Coronary artery (tissue), 2 donors: ENCODE results near the gene NCKAP5.

Experiments
- DNase-seq: peaks from one replicate; pipeline ENCODE4 v3.0.0-alpha.2; 2017; ENCODE audit warnings: low spot score
- H3K27ac ChIP-seq, 2 donors: fragments of 200-600 bp; sonication (generic); one replicate each; pipeline ENCODE4 v1.5.1; 2016 to 2019
- H3K4me3 ChIP-seq: fragments of 200-600 bp; sonication (generic); 2 replicates; pipeline ENCODE4 v1.5.1; 2016; ENCODE audit warnings: mild to moderate bottlenecking, moderate library complexity
- TF ChIP-seq, protein P1 (sequence below): fragments of 200-600 bp; sonication (generic); IDR thresholded peaks from one replicate; pipeline ENCODE4 v1.5.1; 2019; ENCODE audit warnings: antibody characterized with exemption

NCKAP5 gene

DNA sequence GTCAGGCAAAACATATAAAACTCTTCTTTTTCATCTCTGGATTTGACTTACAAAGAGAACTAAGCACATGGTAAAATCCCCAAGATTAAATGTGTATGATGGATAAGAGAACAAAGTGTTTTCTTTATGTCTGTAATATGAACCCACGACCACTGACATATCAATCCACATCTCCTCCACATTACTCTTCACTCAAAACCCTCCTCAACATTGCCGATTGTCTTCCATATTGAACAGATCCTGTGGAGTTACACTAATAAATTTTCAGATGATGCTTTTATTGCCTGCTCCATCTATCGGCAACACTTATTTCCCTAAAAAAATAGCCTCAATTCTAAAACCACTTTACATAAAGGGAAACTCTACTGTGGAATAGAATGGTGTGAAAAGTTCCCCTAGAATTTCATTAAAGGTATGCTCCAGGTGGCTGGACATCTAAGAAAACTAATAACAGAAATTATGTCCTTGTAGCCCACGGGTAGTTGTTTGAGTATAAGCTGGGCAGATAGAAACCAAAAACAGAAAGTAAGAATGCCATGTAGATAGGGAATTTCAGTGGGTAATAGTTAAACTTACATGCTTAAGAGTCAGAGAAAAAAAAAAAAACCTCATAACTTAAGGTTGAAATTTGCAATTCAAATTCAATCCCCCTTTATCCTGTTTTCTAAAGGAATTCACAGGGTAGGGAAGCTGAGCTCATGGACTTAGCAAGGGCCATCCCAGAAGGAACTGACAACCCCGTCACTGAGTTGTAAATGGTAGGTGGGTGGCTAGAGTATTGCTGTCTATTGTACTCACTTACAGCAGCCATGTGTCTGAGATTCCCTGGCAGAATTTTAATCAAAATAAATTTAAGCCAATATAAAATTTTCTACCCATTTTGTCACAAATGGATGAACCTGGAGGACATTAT is 592.8 kb downstream of the NCKAP5 start:
- TF ChIP-seq, protein P1, sequence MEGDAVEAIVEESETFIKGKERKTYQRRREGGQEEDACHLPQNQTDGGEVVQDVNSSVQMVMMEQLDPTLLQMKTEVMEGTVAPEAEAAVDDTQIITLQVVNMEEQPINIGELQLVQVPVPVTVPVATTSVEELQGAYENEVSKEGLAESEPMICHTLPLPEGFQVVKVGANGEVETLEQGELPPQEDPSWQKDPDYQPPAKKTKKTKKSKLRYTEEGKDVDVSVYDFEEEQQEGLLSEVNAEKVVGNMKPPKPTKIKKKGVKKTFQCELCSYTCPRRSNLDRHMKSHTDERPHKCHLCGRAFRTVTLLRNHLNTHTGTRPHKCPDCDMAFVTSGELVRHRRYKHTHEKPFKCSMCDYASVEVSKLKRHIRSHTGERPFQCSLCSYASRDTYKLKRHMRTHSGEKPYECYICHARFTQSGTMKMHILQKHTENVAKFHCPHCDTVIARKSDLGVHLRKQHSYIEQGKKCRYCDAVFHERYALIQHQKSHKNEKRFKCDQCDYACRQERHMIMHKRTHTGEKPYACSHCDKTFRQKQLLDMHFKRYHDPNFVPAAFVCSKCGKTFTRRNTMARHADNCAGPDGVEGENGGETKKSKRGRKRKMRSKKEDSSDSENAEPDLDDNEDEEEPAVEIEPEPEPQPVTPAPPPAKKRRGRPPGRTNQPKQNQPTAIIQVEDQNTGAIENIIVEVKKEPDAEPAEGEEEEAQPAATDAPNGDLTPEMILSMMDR, result no peak
- Histone ChIP-seq H3K27ac (no peak overlapping the region), H3K4me3 (no peak overlapping the region)
- no peak for DNase-seq

DNA sequence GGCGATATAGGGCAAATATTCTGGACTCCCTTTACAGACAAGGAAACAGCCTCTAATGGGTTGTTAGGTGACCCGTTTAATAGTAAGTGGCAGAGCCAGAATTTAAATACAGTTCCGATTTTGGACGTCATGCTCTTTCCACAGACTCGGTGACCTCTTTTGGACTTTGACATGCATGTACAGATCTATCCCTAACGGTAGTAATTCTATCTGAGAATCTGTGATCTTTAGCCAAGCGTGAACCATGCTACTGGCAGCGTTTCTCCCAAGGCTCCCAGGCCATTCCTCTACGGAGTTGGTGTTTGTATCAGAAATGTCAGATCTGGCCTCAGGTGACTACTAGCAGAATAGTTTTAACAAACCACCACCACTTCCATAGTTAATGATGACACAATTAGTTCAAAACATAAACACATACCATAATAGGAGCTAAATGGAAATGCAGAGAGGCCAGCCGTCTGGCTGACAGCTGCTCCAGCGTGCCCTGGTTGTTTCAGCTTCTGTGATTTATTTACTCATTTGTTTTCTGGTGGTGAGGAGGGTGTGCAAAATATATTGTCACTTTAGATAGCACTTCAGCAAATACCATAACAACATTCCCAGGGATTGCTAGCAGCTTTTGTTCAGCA is 593.7 kb downstream of the NCKAP5 start:
- DNase-seq, result no peak
- Histone ChIP-seq H3K27ac (no peak overlapping the region), H3K4me3 (no peak overlapping the region)
- TF ChIP-seq, protein P1, result no peak

DNA sequence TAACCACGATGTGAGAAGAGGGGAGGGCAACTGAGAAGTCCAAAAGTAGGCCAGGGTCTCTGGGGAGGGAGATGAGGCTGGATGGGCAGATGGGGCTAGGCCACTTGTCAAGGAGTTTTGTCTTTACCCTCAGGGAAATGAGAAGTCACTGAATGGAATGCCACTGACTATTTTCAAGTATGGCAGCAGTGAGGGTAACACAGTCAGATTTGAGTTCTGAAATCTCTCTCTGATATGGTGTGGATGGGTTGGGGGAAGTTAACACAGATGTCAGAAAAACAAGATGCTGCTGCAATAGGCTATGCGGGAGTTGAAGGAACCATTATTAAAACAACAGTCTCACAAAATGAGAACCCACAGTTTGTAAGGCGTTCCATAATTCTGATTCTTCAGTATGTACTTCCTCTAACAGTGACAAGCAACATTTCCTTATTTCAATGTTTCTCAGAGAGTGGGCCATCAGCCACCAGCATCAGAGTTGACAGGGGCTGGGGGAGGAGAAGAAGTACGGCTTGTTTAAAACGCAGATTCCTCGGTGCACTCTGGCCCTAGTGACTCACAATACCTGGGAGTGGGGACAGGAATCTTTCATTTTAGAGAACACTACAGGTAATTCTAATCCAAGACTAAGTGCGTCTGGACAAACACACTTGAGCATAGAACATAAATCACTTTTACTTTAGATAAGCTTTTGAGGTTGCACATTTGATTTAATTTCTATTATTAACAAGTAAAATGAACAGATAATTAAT is 596.8 kb downstream of the NCKAP5 start:
- H3K4me3 ChIP-seq, result no peak overlapping the region
- no peak for DNase-seq

DNA sequence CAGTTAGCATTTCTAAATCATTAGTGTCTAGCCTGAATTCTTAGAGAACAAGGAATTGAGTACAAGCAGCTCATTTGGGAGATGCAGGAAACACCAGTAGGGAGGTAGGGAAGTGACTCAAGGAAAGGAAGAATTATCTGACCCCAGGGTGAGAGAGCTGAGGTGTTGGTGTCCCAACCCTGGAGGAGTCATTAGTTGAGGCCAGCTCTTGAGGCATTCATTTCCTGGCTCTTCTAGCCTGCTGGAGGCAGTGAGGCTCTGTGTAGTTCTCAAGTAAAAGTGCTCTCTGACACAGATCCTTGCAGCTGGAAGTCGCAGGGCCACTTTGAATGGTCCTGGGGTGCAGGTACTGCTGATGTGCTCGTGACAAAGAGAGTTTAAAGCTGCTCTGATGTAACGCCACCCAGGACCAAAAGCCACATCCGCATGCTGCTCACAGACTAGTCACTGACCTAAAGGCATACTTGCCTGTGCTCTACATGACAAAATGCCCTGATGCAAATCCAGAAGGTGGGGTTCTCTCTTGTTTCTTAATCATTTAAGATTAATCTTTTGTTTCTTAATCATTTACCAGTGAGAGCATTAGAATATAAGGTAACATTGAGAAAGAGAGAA is 598.8 kb downstream of the NCKAP5 start:
- DNase-seq, result no peak
- TF ChIP-seq, protein P1, result no peak
- Histone ChIP-seq H3K27ac (no peak overlapping the region), H3K4me3 (no peak overlapping the region)

More for the DNA sequence above, 596.8 kb downstream of the NCKAP5 start:
- TF ChIP-seq, protein P1, result no peak
- H3K27ac ChIP-seq, result no peak overlapping the region

DNA sequence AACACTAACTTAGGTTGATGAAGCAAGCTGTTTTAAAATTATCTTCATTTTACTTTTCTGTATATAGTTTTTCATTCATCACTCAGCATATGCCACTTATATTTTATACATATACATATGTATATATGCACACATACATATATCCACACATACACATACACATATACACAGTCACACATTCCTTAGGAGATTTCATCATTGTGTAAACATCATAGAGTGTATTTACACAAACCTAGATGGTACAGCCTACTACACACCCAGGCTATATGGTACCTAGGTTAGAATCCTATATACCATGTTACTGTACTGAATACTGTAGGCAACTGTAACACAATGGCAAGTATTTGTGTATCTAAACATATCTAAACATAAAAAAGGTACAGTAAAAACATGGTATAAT is 602.8 kb downstream of the NCKAP5 start:
- TF ChIP-seq, protein P1, result no peak

DNA sequence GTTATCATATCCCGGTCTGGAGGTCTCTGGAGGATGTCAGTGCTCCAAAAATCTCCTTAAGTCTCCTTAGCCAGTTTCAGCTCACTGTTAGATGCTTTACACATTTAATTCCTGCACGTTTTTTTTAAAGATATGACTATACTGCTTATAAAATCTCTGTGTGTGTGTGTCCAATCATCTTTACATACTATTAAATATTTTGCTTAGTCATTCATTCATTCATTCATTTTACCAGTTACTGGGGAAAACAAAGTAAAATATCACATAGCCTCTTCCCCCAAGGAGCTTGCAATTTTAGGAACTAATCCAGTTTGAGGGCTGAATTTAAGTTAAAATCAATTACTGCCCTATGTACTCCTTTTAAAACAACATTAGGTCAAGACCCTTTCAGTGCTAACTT is 605.1 kb downstream of the NCKAP5 start:
- Histone ChIP-seq H3K27ac (no peak overlapping the region), H3K4me3 (no peak overlapping the region)
- TF ChIP-seq, protein P1, result no peak
- DNase-seq, result no peak

More for the DNA sequence above, 602.8 kb downstream of the NCKAP5 start:
- H3K27ac ChIP-seq, result no peak overlapping the region
- DNase-seq, result no peak
- no peak overlapping the region for H3K4me3 ChIP-seq
